ENCODE data around the gene PDE4D. TPM values are rescaled to one million over a fixed set of nuclear protein-coding genes. Genes with fewer than 3 reads are reported as not detected.

Gene PDE4D
- total RNA-seq, 1 experiment from 2014 or later: 3.3 TPM

DNA sequence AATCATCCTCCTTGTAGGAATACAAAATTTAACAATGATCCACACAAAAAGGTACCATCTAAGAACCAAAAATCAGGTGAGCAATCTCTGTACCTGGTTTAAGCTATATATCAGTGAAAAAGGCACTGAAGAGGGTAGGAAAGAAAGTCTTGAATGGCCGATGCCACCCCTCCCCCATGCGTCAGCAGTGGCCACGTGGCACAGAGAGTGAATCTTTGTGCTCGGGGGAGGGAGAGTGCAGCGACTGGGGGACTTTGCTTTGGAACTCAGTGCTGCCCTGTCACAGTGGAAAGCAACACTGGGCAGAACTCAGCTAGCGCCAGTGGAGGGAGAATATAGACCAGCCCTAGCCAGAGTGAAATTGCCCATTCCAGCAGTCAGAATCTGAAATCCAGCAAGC is 28.3 kb upstream of the PDE4D start (continued):
- TF ChIP-seq, protein P1, sequence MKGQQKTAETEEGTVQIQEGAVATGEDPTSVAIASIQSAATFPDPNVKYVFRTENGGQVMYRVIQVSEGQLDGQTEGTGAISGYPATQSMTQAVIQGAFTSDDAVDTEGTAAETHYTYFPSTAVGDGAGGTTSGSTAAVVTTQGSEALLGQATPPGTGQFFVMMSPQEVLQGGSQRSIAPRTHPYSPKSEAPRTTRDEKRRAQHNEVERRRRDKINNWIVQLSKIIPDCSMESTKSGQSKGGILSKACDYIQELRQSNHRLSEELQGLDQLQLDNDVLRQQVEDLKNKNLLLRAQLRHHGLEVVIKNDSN (CRISPR knock-in tag; IDR thresholded peaks at IDR 0.05): peak; percentile 76

DNA sequence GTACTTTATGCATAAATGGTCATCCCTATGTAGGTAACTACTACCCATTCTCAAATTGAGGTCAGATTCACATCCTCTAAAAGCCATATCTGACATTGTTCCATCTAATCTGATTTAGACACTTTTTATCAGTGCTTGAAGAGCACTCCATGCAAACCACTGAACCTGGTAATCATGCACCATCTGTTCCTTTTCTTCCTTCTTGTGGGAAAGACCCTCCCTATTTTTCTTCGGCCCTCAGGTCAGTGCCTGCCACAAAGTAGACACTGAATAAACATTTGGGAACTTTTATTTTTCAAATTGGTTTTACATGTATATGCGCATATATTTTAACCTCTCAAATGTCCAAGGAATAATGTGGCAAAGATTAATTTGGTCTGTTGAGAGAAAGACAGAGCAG is 26.0 kb upstream of the PDE4D start:
- ATAC-seq (no peak), DNase-seq (ENCODE audit: low spot score) (no peak)
- POLR2A ChIA-PET: interaction anchor here (1.4 kb wide), 1 partner anchor 368 kb away, joined by 3 read pairs; no protein-coding TSS in a partner anchor
- Mint-ChIP-seq H3K27me3 (ENCODE audit: low read depth) (no peaks in the 10 kb centered on the region; the same call in 1 of the 2 replicates), H3K36me3 (no peaks in the 10 kb centered on the region), H3K4me1 (peaks cover 19% of the 10 kb centered on the region), H3K4me3 (no peak overlapping the region), H3K27ac (no peak overlapping the region), H3K9me3 (no peaks in the 10 kb centered on the region)
- CTCF ChIA-PET: no interaction called here
- TF ChIP-seq ZNF671 (CRISPR knock-in tag; IDR thresholded peaks at IDR 0.05) (no peak), CREB1 (CRISPR knock-in tag; IDR thresholded peaks at IDR 0.05) (no peak), MXD4 (CRISPR knock-in tag; IDR thresholded peaks at IDR 0.05; ENCODE audit: borderline replicate concordance) (no peak), TCF7 (CRISPR knock-in tag; IDR thresholded peaks at IDR 0.05; ENCODE audit: low read depth) (no peak), ZNF317 (CRISPR knock-in tag; IDR thresholded peaks at IDR 0.05; ENCODE audit: borderline replicate concordance, low read depth) (no peak), ATF1 (CRISPR knock-in tag; IDR thresholded peaks at IDR 0.05) (no peak), SP1 (CRISPR knock-in tag; conservative IDR thresholded peaks at IDR 0.05) (no peak), HMGA2 (CRISPR knock-in tag; IDR thresholded peaks at IDR 0.05) (no peak), ZNF416 (CRISPR knock-in tag; IDR thresholded peaks at IDR 0.05) (no peak), ZNF138 (CRISPR knock-in tag; conservative IDR thresholded peaks at IDR 0.05) (no peak), ETV6 (CRISPR knock-in tag; IDR thresholded peaks at IDR 0.05) (no peak)
- TF ChIP-seq, protein P2, sequence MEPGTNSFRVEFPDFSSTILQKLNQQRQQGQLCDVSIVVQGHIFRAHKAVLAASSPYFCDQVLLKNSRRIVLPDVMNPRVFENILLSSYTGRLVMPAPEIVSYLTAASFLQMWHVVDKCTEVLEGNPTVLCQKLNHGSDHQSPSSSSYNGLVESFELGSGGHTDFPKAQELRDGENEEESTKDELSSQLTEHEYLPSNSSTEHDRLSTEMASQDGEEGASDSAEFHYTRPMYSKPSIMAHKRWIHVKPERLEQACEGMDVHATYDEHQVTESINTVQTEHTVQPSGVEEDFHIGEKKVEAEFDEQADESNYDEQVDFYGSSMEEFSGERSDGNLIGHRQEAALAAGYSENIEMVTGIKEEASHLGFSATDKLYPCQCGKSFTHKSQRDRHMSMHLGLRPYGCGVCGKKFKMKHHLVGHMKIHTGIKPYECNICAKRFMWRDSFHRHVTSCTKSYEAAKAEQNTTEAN (CRISPR knock-in tag; IDR thresholded peaks at IDR 0.05): no peak

DNA sequence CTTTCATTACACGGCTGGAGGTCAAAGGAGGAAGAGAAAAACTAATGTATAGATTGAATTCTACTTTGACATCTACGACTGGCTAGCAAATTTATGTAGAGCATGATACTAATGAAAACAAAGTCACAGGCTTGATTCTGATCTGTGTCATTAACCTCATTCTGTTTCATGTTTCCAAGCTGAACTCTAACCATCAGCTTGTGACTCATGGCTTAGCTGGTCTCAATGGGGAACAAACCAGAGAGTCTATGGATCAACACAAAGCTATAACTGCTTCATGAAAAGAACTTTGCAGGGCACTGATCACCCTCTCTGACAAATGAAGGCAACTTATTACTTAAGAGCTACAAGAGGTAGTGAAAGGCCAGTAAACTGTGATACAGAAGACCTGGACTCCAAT is 23.6 kb upstream of the PDE4D start:
- no peaks in the 10 kb centered on the region for H3K27me3 Mint-ChIP-seq (ENCODE audit: low read depth)
- H3K27ac Mint-ChIP-seq: no peak overlapping the region
- H3K4me3 Mint-ChIP-seq: no peak overlapping the region
- DNase-seq (ENCODE audit: low spot score) (no peak), ATAC-seq (no peak)
- CTCF ChIA-PET: interaction anchor here (1.3 kb wide), 1 partner anchor 370 kb away, joined by 3 read pairs; no protein-coding TSS in a partner anchor
- POLR2A ChIA-PET: no interaction called here
- no peaks in the 10 kb centered on the region for H3K36me3 Mint-ChIP-seq
- H3K4me1 Mint-ChIP-seq: peaks cover 12% of the 10 kb centered on the region
- no peaks in the 10 kb centered on the region for H3K9me3 Mint-ChIP-seq
- TF ChIP-seq, protein P3, sequence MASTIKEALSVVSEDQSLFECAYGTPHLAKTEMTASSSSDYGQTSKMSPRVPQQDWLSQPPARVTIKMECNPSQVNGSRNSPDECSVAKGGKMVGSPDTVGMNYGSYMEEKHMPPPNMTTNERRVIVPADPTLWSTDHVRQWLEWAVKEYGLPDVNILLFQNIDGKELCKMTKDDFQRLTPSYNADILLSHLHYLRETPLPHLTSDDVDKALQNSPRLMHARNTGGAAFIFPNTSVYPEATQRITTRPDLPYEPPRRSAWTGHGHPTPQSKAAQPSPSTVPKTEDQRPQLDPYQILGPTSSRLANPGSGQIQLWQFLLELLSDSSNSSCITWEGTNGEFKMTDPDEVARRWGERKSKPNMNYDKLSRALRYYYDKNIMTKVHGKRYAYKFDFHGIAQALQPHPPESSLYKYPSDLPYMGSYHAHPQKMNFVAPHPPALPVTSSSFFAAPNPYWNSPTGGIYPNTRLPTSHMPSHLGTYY (CRISPR knock-in tag; IDR thresholded peaks at IDR 0.05): no peak
- TF ChIP-seq, protein P4, sequence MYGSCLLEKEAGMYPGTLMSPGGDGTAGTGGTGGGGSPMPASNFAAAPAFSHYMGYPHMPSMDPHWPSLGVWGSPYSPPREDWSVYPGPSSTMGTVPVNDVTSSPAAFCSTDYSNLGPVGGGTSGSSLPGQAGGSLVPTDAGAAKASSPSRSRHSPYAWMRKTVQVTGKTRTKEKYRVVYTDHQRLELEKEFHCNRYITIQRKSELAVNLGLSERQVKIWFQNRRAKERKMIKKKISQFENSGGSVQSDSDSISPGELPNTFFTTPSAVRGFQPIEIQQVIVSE (CRISPR knock-in tag; IDR thresholded peaks at IDR 0.05; ENCODE audit: borderline replicate concordance): no peak
- TF ChIP-seq, protein P5, sequence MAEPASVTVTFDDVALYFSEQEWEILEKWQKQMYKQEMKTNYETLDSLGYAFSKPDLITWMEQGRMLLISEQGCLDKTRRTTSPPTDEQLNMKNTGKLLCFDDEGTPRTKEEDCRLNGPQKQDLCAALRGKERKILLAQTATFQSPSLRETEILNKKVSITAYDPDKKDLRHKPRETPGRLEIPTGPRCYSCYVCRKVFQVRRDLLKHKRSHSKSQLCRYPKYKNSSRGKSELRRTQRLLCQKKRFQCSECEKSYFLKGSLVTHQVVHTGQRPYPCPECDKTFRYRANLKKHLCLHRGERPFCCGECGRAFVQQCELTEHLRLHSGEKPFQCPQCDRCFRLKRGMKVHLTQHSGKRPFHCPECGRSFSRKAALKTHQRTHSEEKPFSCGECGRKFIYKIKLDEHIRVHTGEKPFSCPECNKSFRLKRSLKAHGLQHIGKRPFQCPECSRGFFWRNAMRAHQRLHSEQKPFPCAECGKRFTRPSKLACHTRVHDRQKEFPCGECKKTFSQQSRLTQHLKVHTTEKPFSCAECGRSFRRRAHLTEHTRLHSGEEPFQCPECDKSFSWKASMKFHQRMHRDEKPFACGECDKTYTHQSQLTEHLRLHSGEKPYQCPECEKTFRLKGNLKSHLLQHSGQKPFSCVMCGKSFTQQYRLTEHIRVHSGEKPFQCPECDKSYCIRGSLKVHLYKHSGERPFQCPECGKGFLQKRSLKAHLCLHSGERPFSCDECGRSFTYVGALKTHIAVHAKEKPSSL (CRISPR knock-in tag; conservative IDR thresholded peaks at IDR 0.05): no peak
- TF ChIP-seq, protein P6, sequence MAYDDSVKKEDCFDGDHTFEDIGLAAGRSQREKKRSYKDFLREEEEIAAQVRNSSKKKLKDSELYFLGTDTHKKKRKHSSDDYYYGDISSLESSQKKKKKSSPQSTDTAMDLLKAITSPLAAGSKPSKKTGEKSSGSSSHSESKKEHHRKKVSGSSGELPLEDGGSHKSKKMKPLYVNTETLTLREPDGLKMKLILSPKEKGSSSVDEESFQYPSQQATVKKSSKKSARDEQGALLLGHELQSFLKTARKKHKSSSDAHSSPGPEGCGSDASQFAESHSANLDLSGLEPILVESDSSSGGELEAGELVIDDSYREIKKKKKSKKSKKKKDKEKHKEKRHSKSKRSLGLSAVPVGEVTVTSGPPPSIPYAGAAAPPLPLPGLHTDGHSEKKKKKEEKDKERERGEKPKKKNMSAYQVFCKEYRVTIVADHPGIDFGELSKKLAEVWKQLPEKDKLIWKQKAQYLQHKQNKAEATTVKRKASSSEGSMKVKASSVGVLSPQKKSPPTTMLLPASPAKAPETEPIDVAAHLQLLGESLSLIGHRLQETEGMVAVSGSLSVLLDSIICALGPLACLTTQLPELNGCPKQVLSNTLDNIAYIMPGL (CRISPR knock-in tag; IDR thresholded peaks at IDR 0.05): no peak
- no peak for TF ChIP-seq NR1H2 (CRISPR knock-in tag; IDR thresholded peaks at IDR 0.05)
- TF ChIP-seq, protein P7, sequence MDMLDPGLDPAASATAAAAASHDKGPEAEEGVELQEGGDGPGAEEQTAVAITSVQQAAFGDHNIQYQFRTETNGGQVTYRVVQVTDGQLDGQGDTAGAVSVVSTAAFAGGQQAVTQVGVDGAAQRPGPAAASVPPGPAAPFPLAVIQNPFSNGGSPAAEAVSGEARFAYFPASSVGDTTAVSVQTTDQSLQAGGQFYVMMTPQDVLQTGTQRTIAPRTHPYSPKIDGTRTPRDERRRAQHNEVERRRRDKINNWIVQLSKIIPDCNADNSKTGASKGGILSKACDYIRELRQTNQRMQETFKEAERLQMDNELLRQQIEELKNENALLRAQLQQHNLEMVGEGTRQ (CRISPR knock-in tag; IDR thresholded peaks at IDR 0.05): no peak
- TF ChIP-seq, protein P8, sequence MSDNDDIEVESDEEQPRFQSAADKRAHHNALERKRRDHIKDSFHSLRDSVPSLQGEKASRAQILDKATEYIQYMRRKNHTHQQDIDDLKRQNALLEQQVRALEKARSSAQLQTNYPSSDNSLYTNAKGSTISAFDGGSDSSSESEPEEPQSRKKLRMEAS (CRISPR knock-in tag; IDR thresholded peaks at IDR 0.05): no peak
- TF ChIP-seq ZNF317 (CRISPR knock-in tag; IDR thresholded peaks at IDR 0.05; ENCODE audit: borderline replicate concordance, low read depth): no peak
- no peak for TF ChIP-seq NFATC4 (CRISPR knock-in tag; IDR thresholded peaks at IDR 0.05)
- no peak for TF ChIP-seq ZNF232 (CRISPR knock-in tag; IDR thresholded peaks at IDR 0.05)
- no peak for TF ChIP-seq CBFB (CRISPR knock-in tag; IDR thresholded peaks at IDR 0.05; ENCODE audit: low read depth)
- no peak for TF ChIP-seq MXD4 (CRISPR knock-in tag; IDR thresholded peaks at IDR 0.05; ENCODE audit: borderline replicate concordance)
- no peak for TF ChIP-seq EMX1 (CRISPR knock-in tag; IDR thresholded peaks at IDR 0.05)
